Sigmoid colon (tissue), 4 donors: ENCODE data around the gene SRGAP2C.
"Not testable (repeated sequence)": the region's sequence is repeated elsewhere in the genome, so short reads cannot be mapped to it uniquely, and the experiment has no call there.

Source experiments
- EP300 ChIP-seq, 4 donors: sonication (generic); formaldehyde crosslinking; IDR thresholded peaks; one replicate each; pipeline ENCODE4 v1.6.1; 2017; ENCODE audit warnings: antibody characterized with exemption in 4 of 4
- POLR2A ChIP-seq, 2 donors: fragments of 450-650 bp; IDR thresholded peaks; one replicate each; pipeline ENCODE4 v1.6.1; 2016; ENCODE audit warnings: antibody characterized with exemption in 2 of 2, mild to moderate bottlenecking in 2 of 2, moderate library complexity in 2 of 2
- POLR2AphosphoS5 ChIP-seq, 4 donors: sonication (generic); formaldehyde crosslinking; IDR thresholded peaks; one replicate each; pipeline ENCODE4 v1.6.1; 2017; ENCODE audit warnings: antibody characterized with exemption in 4 of 4
- TF ChIP-seq, protein P1 (sequence below), 4 experiments: fragments of 450-650 bp in 3 of 4; fragments of 200-600 bp in 1 of 4; IDR thresholded peaks; one replicate each; pipeline ENCODE4 v1.5.1; 2016 to 2019; ENCODE audit warnings: antibody characterized with exemption in 4 of 4, mild to moderate bottlenecking in 3 of 4, moderate library complexity in 2 of 4

DNA sequence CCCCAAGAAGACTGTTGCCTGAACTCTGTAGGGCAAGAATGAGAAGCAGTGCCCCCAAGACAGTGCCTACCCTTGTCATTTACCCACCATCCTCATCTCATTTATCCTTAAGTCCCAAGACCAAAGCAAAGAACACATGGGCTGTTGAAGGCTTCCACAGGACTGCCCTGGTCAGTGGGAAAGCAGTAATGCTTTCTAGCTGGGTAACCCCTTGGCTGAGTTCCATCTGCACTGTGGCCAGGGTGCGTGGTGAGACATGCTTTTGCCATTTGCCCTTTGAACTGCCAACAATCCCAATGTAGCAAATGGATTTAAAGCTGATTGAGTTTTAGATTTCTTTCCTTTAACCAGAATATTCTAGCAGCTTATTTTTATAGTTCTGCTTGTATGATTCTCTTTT is 163.3 kb downstream of the SRGAP2C start:
- TF ChIP-seq, protein P1, sequence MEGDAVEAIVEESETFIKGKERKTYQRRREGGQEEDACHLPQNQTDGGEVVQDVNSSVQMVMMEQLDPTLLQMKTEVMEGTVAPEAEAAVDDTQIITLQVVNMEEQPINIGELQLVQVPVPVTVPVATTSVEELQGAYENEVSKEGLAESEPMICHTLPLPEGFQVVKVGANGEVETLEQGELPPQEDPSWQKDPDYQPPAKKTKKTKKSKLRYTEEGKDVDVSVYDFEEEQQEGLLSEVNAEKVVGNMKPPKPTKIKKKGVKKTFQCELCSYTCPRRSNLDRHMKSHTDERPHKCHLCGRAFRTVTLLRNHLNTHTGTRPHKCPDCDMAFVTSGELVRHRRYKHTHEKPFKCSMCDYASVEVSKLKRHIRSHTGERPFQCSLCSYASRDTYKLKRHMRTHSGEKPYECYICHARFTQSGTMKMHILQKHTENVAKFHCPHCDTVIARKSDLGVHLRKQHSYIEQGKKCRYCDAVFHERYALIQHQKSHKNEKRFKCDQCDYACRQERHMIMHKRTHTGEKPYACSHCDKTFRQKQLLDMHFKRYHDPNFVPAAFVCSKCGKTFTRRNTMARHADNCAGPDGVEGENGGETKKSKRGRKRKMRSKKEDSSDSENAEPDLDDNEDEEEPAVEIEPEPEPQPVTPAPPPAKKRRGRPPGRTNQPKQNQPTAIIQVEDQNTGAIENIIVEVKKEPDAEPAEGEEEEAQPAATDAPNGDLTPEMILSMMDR (IDR thresholded peaks at IDR 0.05), result not testable (repeated sequence)
- not testable (repeated sequence) for TF ChIP-seq POLR2A, POLR2AphosphoS5, EP300 (IDR thresholded peaks at IDR 0.05)
